ENCODE data around the gene COL23A1. TPM values are rescaled to one million over a fixed set of nuclear protein-coding genes. Genes with fewer than 3 reads are reported as not detected.

The COL23A1 gene
- total and polyA plus RNA-seq, 2 of the 13 experiments (the other 11 are each of a cell fraction or from before 2014, with no cell fraction given) = not detected

DNA sequence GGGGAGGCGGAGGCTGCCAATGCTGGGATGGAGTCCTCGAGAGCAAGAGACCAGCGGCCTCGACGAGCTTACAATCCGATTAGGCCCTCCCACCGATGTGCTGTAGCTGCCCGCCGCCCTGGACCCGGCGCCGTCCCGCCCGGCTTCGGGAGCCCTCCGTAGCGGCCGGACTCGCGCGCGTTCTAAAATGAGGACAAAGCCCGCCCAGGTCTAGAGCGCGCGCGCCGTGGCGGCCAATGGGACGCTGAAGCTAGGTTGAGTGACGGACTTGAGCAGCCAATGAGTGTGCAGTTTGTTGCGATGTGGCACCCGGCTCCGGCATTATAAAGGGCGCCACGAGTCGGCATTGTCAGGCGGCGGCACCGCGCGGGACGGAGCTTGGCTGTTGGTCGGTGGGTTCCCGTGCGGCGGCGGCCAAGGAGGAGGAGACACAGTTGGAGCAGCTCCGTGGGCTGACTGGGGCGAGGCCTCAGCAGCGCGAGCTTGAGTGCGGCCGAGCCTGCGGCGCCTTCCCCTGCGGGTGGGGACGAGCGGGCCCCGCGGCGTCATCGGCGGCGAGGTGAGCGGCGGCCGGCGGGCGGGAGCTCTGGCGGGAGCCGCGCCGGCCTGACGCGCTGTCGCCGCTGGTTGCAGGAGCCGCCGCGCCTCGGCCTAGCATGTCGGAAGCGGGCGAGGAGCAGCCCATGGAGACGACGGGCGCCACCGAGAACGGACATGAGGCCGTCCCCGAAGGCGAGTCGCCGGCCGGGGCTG is 385.8 kb downstream of the COL23A1 start, which contains the start of gene HNRNPAB (continued):
- TF ChIP-seq, protein P1, sequence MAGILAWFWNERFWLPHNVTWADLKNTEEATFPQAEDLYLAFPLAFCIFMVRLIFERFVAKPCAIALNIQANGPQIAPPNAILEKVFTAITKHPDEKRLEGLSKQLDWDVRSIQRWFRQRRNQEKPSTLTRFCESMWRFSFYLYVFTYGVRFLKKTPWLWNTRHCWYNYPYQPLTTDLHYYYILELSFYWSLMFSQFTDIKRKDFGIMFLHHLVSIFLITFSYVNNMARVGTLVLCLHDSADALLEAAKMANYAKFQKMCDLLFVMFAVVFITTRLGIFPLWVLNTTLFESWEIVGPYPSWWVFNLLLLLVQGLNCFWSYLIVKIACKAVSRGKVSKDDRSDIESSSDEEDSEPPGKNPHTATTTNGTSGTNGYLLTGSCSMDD (CRISPR knock-in tag; IDR thresholded peaks at IDR 0.05) = no peak
- TF ChIP-seq SP5 (CRISPR knock-in tag; IDR thresholded peaks at IDR 0.05; ENCODE audit: borderline replicate concordance, low read depth) (peak; percentile 46; the same call in 1 of the 2 replicates), KDM4B (CRISPR knock-in tag; IDR thresholded peaks at IDR 0.05) (0 out of 2 replicates have a peak, but pooled peaks have one; percentile 54), ZFY (CRISPR knock-in tag; IDR thresholded peaks at IDR 0.05) (peak; percentile 90), GFI1 (CRISPR knock-in tag; IDR thresholded peaks at IDR 0.05; ENCODE audit: borderline replicate concordance) (peak; percentile 74; the same call in 1 of the 2 replicates), SAP130 (CRISPR knock-in tag; IDR thresholded peaks at IDR 0.05; ENCODE audit: low read depth) (peak; percentile 96), ZFP1 (CRISPR knock-in tag; IDR thresholded peaks at IDR 0.05) (0 out of 2 replicates have a peak, but pooled peaks have one; percentile 17), ZNF75D (CRISPR knock-in tag; IDR thresholded peaks at IDR 0.05; ENCODE audit: borderline replicate concordance) (no peak), KDM5B (CRISPR knock-in tag; IDR thresholded peaks at IDR 0.05; ENCODE audit: borderline replicate concordance) (peak; percentile 88; the same call in 1 of the 2 replicates), ZNF777 (CRISPR knock-in tag; IDR thresholded peaks at IDR 0.05) (peak; percentile 70; the same call in 1 of the 2 replicates), MTA3 (CRISPR knock-in tag; IDR thresholded peaks at IDR 0.05) (no peak), ZNF557 (CRISPR knock-in tag; IDR thresholded peaks at IDR 0.05) (peak; percentile 70), ZSCAN21 (CRISPR knock-in tag; IDR thresholded peaks at IDR 0.05; ENCODE audit: borderline replicate concordance) (peak; percentile 85; the same call in 1 of the 2 replicates), GABPB1 (CRISPR knock-in tag; IDR thresholded peaks at IDR 0.05) (peak; percentile 84), ZIK1 (CRISPR knock-in tag; IDR thresholded peaks at IDR 0.05; ENCODE audit: borderline replicate concordance, low read depth) (no peak), ZNF24 (IDR thresholded peaks at IDR 0.05) (no peak), CREB1 (IDR thresholded peaks at IDR 0.05) (peak; percentile 61; the same call in 1 of the 2 replicates), CREB1 (CRISPR knock-in tag; IDR thresholded peaks at IDR 0.05) (no peak; the same call in 1 of the 2 replicates), RNF2 (conservative IDR thresholded peaks at IDR 0.05; ENCODE audit: low read depth) (peak; percentile 77; the same call in 1 of the 2 replicates), IKZF1 (IDR thresholded peaks at IDR 0.05) (no peak)
- TF ChIP-seq, protein P2, sequence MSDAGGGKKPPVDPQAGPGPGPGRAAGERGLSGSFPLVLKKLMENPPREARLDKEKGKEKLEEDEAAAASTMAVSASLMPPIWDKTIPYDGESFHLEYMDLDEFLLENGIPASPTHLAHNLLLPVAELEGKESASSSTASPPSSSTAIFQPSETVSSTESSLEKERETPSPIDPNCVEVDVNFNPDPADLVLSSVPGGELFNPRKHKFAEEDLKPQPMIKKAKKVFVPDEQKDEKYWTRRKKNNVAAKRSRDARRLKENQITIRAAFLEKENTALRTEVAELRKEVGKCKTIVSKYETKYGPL (CRISPR knock-in tag; IDR thresholded peaks at IDR 0.05) = no peak
- TF ChIP-seq, protein P3, sequence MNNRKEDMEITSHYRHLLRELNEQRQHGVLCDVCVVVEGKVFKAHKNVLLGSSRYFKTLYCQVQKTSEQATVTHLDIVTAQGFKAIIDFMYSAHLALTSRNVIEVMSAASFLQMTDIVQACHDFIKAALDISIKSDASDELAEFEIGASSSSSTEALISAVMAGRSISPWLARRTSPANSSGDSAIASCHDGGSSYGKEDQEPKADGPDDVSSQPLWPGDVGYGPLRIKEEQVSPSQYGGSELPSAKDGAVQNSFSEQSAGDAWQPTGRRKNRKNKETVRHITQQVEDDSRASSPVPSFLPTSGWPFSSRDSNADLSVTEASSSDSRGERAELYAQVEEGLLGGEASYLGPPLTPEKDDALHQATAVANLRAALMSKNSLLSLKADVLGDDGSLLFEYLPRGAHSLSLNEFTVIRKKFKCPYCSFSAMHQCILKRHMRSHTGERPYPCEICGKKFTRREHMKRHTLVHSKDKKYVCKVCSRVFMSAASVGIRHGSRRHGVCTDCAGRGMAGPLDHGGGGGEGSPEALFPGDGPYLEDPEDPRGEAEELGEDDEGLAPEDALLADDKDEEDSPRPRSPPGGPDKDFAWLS (CRISPR knock-in tag; IDR thresholded peaks at IDR 0.05; ENCODE audit: borderline replicate concordance) = 0 out of 2 replicates have a peak, but pooled peaks have one; percentile 65
- TF ChIP-seq, protein P4, sequence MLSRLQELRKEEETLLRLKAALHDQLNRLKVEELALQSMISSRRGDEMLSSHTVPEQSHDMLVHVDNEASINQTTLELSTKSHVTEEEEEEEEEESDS (CRISPR knock-in tag; IDR thresholded peaks at IDR 0.05; ENCODE audit: borderline replicate concordance) = 0 out of 2 replicates have a peak, but pooled peaks have one; percentile 47
- TF ChIP-seq, protein P5, sequence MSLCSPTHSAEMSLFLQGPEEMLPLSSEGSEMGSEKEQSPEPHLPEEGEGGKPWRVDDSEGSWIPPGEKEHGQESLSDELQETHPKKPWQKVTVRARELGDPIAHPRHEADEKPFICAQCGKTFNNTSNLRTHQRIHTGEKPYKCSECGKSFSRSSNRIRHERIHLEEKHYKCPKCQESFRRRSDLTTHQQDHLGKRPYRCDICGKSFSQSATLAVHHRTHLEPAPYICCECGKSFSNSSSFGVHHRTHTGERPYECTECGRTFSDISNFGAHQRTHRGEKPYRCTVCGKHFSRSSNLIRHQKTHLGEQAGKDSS (CRISPR knock-in tag; IDR thresholded peaks at IDR 0.05; ENCODE audit: borderline replicate concordance, low read depth) = no peak; the same call in 1 of the 2 replicates
